BE2C (cell line): Measurements from ENCODE around the gene PDE7B.
A peak's percentile ranks its signal among the peaks of the same experiment; 100 is the strongest.

Experiments
- DNase-seq: peaks from one replicate; pipeline ENCODE4 v3.0.0-alpha.2; 2020
- H3K27me3 ChIP-seq: fragments of 250-450 bp; sonication (Bioruptor Pico); 2 replicates; pipeline ENCODE4 v1.5.1; 2020; ENCODE audit warnings: mild to moderate bottlenecking
- H3K36me3 ChIP-seq: fragments of 250-450 bp; sonication (Bioruptor Pico); 2 replicates; pipeline ENCODE4 v1.5.1; 2020; ENCODE audit warnings: mild to moderate bottlenecking
- H3K4me1 ChIP-seq: fragments of 250-450 bp; sonication (Bioruptor Pico); 2 replicates; pipeline ENCODE4 v1.5.1; 2020
- H3K4me3 ChIP-seq: 2 replicates; pipeline ENCODE4 v1.5.1; 2011; ENCODE audit warnings: low read depth, low read length
- H3K9me3 ChIP-seq: fragments of 250-450 bp; sonication (Bioruptor Pico); 2 replicates; pipeline ENCODE4 v1.5.1; 2020
- TF ChIP-seq, protein P1 (sequence below): IDR thresholded peaks from 2 replicates; pipeline ENCODE4 v1.5.1; 2012; ENCODE audit warnings: mild to moderate bottlenecking, low read depth, low read length

PDE7B gene

DNA sequence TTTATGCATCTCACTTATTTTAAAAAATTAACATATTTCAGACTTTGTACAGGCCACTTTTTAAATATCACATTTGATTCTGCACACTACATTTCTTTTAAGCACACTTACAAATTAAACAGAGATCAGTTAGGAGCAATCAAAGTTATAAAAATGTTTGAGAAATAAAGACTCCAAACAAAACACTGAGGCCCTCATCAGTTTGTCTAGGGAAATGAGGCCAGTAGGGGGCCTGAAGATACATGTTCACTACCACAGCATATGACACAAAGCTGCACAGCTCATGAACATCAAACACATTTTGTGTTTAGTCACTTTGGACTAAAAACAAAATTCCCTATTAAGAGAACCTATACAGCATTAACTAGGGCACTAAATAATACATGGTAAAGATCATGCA, 180.5 kb downstream of the PDE7B start:
- no peaks in the 10 kb centered on the region for H3K4me1 ChIP-seq
- TF ChIP-seq, protein P1, sequence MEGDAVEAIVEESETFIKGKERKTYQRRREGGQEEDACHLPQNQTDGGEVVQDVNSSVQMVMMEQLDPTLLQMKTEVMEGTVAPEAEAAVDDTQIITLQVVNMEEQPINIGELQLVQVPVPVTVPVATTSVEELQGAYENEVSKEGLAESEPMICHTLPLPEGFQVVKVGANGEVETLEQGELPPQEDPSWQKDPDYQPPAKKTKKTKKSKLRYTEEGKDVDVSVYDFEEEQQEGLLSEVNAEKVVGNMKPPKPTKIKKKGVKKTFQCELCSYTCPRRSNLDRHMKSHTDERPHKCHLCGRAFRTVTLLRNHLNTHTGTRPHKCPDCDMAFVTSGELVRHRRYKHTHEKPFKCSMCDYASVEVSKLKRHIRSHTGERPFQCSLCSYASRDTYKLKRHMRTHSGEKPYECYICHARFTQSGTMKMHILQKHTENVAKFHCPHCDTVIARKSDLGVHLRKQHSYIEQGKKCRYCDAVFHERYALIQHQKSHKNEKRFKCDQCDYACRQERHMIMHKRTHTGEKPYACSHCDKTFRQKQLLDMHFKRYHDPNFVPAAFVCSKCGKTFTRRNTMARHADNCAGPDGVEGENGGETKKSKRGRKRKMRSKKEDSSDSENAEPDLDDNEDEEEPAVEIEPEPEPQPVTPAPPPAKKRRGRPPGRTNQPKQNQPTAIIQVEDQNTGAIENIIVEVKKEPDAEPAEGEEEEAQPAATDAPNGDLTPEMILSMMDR = peak; percentile 71
- no peaks in the 10 kb centered on the region for H3K36me3 ChIP-seq
- no peaks in the 10 kb centered on the region for H3K9me3 ChIP-seq
- no peaks in the 10 kb centered on the region for H3K27me3 ChIP-seq
- DNase-seq = peak; percentile 39
- H3K4me3 ChIP-seq = no peak overlapping the region

GRCh38 chr6:136033416-136033815, 181.9 kb downstream of the PDE7B start:
- no peaks in the 10 kb centered on the region for H3K9me3 ChIP-seq
- no peaks in the 10 kb centered on the region for H3K36me3 ChIP-seq
- H3K4me3 ChIP-seq = no peak overlapping the region
- TF ChIP-seq, protein P1 = no peak
- H3K4me1 ChIP-seq = no peaks in the 10 kb centered on the region
- no peaks in the 10 kb centered on the region for H3K27me3 ChIP-seq
- DNase-seq = no peak

GRCh38 chr6:136034422-136034821, 182.9 kb downstream of the PDE7B start:
- Histone ChIP-seq H3K36me3 (no peaks in the 10 kb centered on the region), H3K9me3 (no peaks in the 10 kb centered on the region), H3K4me1 (no peaks in the 10 kb centered on the region), H3K27me3 (no peaks in the 10 kb centered on the region), H3K4me3 (no peak overlapping the region)
- DNase-seq = no peak
- TF ChIP-seq, protein P1 = peak; percentile 17; the same call in 1 of the 2 replicates

GRCh38 chr6:136035378-136036070, 184.0 kb downstream of the PDE7B start:
- H3K9me3 ChIP-seq = no peaks in the 10 kb centered on the region
- H3K4me3 ChIP-seq = no peak overlapping the region
- TF ChIP-seq, protein P1 = no peak
- H3K27me3 ChIP-seq = no peaks in the 10 kb centered on the region
- H3K4me1 ChIP-seq = no peaks in the 10 kb centered on the region
- DNase-seq = no peak
- H3K36me3 ChIP-seq = no peaks in the 10 kb centered on the region

DNA sequence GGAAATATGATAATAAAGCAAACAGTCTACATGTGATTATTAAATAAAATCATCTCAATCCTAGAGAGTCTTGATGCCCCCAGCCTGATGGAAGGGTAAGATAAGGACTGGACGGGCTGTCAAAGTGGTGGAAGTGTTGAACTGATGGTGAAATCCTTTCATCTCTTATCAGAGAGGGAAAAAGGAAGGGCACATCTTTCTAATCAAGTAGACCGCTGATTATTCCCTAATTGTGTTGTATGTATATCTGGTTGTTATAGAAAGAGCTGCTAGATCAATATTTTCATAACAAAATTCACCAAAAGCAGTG, 184.5 kb downstream of the PDE7B start:
- Histone ChIP-seq H3K9me3 (no peaks in the 10 kb centered on the region), H3K27me3 (no peaks in the 10 kb centered on the region), H3K4me1 (no peaks in the 10 kb centered on the region), H3K36me3 (no peaks in the 10 kb centered on the region), H3K4me3 (no peak overlapping the region)
- TF ChIP-seq, protein P1 = no peak
- DNase-seq = no peak

GRCh38 chr6:136036601-136037000, 185.1 kb downstream of the PDE7B start:
- H3K4me3 ChIP-seq = no peak overlapping the region
- no peaks in the 10 kb centered on the region for H3K27me3 ChIP-seq
- H3K9me3 ChIP-seq = no peaks in the 10 kb centered on the region
- H3K4me1 ChIP-seq = no peaks in the 10 kb centered on the region
- TF ChIP-seq, protein P1 = no peak
- no peak for DNase-seq
- H3K36me3 ChIP-seq = no peaks in the 10 kb centered on the region
